DND-41 (cell line): Measurements from ENCODE around the gene LHPP.
"Not testable (repeated sequence)": the region's sequence is repeated elsewhere in the genome, so short reads cannot be mapped to it uniquely, and the experiment has no call there.

Experiments used
- EZH2 ChIP-seq: IDR thresholded peaks from 3 replicates; pipeline ENCODE4 v1.6.1; 2012; ENCODE audit warnings: borderline replicate concordance, low read depth, mild to moderate bottlenecking, moderate library complexity, low read length, inconsistent platforms; ENCODE audit not compliant: severe bottlenecking
- TF ChIP-seq, protein P1 (sequence below): IDR thresholded peaks from 2 replicates; pipeline ENCODE4 v1.5.1; 2012; ENCODE audit warnings: borderline replicate concordance, low read length, moderate library complexity, mild to moderate bottlenecking; ENCODE audit not compliant: poor library complexity, severe bottlenecking; ENCODE audit errors: extremely low read depth

DNA sequence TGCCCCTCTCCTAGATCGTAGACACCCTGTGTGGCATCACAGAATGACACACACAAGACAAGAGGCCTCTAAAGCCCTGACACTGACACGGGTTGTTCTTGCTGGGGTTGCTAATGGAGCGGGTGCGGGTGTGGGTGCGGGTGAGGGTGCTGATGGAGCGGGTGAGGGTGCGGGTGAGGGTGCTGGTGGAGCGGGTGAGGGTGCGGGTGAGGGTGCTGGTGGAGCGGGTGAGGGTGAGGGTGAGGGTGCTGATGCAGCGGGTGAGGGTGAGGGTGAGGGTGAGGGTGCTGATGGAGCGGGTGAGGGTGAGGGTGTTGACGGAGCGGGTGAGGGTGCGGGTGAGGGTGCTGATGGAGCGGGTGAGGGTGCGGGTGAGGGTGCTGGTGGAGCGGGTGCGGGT, 148.6 kb downstream of the LHPP start:
- not testable (repeated sequence) for TF ChIP-seq EZH2
- TF ChIP-seq, protein P1, sequence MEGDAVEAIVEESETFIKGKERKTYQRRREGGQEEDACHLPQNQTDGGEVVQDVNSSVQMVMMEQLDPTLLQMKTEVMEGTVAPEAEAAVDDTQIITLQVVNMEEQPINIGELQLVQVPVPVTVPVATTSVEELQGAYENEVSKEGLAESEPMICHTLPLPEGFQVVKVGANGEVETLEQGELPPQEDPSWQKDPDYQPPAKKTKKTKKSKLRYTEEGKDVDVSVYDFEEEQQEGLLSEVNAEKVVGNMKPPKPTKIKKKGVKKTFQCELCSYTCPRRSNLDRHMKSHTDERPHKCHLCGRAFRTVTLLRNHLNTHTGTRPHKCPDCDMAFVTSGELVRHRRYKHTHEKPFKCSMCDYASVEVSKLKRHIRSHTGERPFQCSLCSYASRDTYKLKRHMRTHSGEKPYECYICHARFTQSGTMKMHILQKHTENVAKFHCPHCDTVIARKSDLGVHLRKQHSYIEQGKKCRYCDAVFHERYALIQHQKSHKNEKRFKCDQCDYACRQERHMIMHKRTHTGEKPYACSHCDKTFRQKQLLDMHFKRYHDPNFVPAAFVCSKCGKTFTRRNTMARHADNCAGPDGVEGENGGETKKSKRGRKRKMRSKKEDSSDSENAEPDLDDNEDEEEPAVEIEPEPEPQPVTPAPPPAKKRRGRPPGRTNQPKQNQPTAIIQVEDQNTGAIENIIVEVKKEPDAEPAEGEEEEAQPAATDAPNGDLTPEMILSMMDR: not testable (repeated sequence)
